GM21390 (cell line): ENCODE data around the gene TMEM273.
"Not testable (repeated sequence)": the region's sequence is repeated elsewhere in the genome, so short reads cannot be mapped to it uniquely, and the experiment has no call there.

Experiments used
- ATAC-seq: cut with Tn5 transposase; IDR thresholded peaks from one replicate; pipeline ENCODE4 v1.9.1; 2021; ENCODE audit not compliant: unreplicated experiment

The TMEM273 gene

GRCh38 chr10:49207113-49207512 lies 18.9 kb upstream of the TMEM273 start:
- ATAC-seq: no peak

GRCh38 chr10:49205206-49205605 lies 17.0 kb upstream of the TMEM273 start:
- no peak for ATAC-seq

- ATAC-seq: no peak
Measured at GRCh38 chr10:49204119-49204518, 15.9 kb upstream of the TMEM273 start.

- ATAC-seq: no peak
Measured at GRCh38 chr10:49202266-49202665, 14.1 kb upstream of the TMEM273 start.

GRCh38 chr10:49200854-49201253 lies 12.7 kb upstream of the TMEM273 start:
- no peak for ATAC-seq

GRCh38 chr10:49197171-49197570 lies 9.0 kb upstream of the TMEM273 start:
- ATAC-seq: no peak

- not testable (repeated sequence) for ATAC-seq
Measured at GRCh38 chr10:49195864-49196263, 7.7 kb upstream of the TMEM273 start.

GRCh38 chr10:49194212-49194920 lies 6.2 kb upstream of the TMEM273 start:
- ATAC-seq: no peak

- no peak for ATAC-seq
Measured at GRCh38 chr10:49191349-49191748, 3.2 kb upstream of the TMEM273 start.

- no peak for ATAC-seq
Measured at GRCh38 chr10:49189422-49189821, 1.2 kb upstream of the TMEM273 start.

GRCh38 chr10:49187044-49187484 lies 1.1 kb downstream of the TMEM273 start:
- no peak for ATAC-seq

GRCh38 chr10:49186613-49187012 lies 1.6 kb downstream of the TMEM273 start:
- ATAC-seq: no peak

- ATAC-seq: no peak
Measured at GRCh38 chr10:49185213-49185612, 3.0 kb downstream of the TMEM273 start.

GRCh38 chr10:49184642-49185111 lies 3.5 kb downstream of the TMEM273 start:
- no peak for ATAC-seq

GRCh38 chr10:49183596-49184542 lies 4.3 kb downstream of the TMEM273 start:
- ATAC-seq: no peak

GRCh38 chr10:49182776-49183175 lies 5.4 kb downstream of the TMEM273 start:
- ATAC-seq: no peak

- ATAC-seq: no peak
Measured at GRCh38 chr10:49180444-49180860, 7.7 kb downstream of the TMEM273 start.

GRCh38 chr10:49179699-49180443 lies 8.3 kb downstream of the TMEM273 start:
- ATAC-seq: no peak

GRCh38 chr10:49178489-49179471 lies 9.4 kb downstream of the TMEM273 start:
- no peak for ATAC-seq
